ENCODE results near the gene PARD3.
A peak's percentile ranks its signal among the peaks of the same experiment; 100 is the strongest.

PARD3 gene

DNA sequence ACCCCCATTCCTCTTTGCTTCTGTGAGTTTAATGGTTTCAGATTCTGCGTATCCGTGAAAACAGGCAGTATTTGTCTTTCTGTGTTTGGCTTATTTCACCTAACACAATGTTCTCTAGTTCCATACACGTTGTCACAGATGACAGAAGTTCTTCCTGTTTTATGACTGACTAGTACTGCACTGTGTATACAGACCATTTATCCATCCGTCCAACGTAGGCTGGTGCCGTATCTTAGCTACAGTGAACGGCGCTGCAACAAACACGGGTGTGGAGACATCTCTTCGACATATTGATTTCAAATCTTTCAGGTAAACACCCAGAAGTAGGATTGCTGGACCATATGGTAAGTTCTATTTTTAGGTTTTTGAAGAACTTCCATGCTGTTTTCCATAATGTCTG lies 181.7 kb downstream of the PARD3 start:
- Histone ChIP-seq H3K4me3 (replicated peaks; ENCODE audit: low read depth, low read length) (no peak overlapping the region), H3K27me3 (replicated peaks; ENCODE audit: control insufficient read depth, insufficient read depth, low read length) (no peaks in the 10 kb centered on the region), H3K36me3 (ENCODE audit: control insufficient read depth, insufficient read depth, low read length) (no peaks in the 10 kb centered on the region)
- no peak for DNase-seq (ENCODE audit: extremely low read depth, insufficient read length)
- TF ChIP-seq, protein P1, sequence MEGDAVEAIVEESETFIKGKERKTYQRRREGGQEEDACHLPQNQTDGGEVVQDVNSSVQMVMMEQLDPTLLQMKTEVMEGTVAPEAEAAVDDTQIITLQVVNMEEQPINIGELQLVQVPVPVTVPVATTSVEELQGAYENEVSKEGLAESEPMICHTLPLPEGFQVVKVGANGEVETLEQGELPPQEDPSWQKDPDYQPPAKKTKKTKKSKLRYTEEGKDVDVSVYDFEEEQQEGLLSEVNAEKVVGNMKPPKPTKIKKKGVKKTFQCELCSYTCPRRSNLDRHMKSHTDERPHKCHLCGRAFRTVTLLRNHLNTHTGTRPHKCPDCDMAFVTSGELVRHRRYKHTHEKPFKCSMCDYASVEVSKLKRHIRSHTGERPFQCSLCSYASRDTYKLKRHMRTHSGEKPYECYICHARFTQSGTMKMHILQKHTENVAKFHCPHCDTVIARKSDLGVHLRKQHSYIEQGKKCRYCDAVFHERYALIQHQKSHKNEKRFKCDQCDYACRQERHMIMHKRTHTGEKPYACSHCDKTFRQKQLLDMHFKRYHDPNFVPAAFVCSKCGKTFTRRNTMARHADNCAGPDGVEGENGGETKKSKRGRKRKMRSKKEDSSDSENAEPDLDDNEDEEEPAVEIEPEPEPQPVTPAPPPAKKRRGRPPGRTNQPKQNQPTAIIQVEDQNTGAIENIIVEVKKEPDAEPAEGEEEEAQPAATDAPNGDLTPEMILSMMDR (IDR thresholded peaks at IDR 0.05; ENCODE audit: insufficient read depth, low read length, poor library complexity, severe bottlenecking), result no peak

DNA sequence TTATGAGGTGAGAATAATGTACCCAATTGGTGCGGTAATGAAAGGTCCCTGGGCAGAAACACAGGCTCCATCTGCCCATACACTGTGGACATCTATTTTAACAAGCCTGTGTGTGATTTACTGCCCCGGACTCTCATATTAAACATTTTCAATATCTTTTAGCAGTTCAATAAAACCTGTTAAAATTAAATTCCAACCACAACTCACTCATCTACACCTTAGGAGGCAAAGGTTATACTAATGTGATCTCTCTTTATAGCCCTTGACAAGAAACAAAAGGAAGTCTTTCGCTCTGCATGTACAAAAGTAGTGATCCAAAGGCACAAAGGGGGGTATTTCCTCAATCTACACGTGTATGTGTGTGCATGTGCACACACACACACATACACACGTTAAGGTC lies 186.0 kb downstream of the PARD3 start:
- Histone ChIP-seq H3K27me3 (replicated peaks; ENCODE audit: control insufficient read depth, insufficient read depth, low read length) (no peaks in the 10 kb centered on the region), H3K4me3 (replicated peaks; ENCODE audit: low read depth, low read length) (no peak overlapping the region), H3K36me3 (ENCODE audit: control insufficient read depth, insufficient read depth, low read length) (no peaks in the 10 kb centered on the region)
- TF ChIP-seq, protein P1 (IDR thresholded peaks at IDR 0.05; ENCODE audit: insufficient read depth, low read length, poor library complexity, severe bottlenecking), result no peak
- no peak for DNase-seq (ENCODE audit: extremely low read depth, insufficient read length)

DNA sequence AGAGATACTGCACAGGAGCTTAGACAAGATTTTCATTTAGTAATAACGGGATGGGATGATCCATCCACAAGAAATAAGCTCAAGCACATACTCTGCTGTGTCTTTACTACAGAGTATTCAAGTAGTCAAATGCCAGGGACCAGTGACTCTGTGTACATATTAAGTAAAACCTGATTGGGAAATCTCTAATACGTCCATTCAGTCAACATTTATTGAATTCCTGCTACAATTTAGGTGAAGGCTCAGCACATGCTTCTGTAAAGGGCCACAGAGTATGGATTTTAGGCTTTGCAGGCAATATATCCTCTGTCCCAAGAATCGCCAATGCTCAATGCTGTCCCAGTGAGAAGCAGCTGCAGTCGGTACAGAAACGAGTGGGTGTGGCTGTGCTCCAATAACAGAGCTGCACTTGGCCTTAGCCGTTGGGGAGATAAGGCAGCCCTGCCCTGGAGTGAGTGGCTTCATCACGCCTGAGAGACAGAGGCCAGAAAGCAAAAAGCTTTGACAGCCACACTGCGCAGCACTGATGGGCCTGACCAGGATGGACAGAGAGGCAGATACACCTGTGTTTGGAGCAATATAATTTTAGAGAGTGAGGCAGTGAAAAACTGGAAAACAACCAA lies 186.8 kb downstream of the PARD3 start:
- no peaks in the 10 kb centered on the region for H3K27me3 ChIP-seq (replicated peaks; ENCODE audit: control insufficient read depth, insufficient read depth, low read length)
- TF ChIP-seq, protein P1 (IDR thresholded peaks at IDR 0.05; ENCODE audit: insufficient read depth, low read length, poor library complexity, severe bottlenecking), result no peak
- no peaks in the 10 kb centered on the region for H3K36me3 ChIP-seq (ENCODE audit: control insufficient read depth, insufficient read depth, low read length)
- no peak overlapping the region for H3K4me3 ChIP-seq (replicated peaks; ENCODE audit: low read depth, low read length)
- no peak for DNase-seq (ENCODE audit: extremely low read depth, insufficient read length)

DNA sequence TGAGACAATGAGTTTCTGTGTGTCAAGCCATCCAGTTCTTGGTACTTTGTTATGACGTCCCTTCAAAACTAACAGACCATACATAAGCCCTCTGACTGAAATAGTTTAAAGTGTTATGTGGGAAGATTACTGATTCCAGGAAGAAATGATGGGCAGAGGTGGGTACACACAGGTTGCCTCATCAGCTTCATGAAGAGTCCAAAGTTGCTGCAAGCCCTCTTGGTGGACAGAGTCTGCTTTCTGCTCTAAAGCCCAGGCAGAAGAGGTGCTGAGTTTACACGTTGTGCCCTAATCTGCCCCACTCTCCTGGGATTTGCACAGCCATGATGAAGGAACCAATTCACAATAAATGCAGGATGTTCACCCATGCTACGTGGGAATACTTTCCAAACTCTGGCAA lies 187.4 kb downstream of the PARD3 start:
- DNase-seq (ENCODE audit: extremely low read depth, insufficient read length), result no peak

DNA sequence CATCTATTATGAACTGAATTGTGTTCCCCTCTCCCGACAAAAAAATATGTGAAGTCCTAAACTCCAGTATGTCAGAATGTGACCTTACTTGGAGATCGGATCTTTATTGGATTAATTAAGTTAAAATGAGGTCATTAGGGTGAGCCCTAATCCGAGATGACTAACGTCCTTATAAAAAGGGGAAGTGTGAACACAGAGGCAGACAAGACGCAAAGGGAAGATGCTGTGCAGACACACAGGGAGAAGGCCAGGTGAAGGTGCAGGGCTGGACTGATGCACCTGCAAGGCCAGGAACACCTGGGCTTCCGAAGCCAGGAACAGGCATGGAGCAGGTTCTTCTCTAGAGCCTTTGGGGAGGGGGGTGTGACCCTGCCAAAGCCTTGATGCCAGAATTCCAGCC lies 187.8 kb downstream of the PARD3 start:
- peak; percentile 70 for DNase-seq (ENCODE audit: extremely low read depth, insufficient read length)
- Histone ChIP-seq H3K4me3 (replicated peaks; ENCODE audit: low read depth, low read length) (no peak overlapping the region), H3K27me3 (replicated peaks; ENCODE audit: control insufficient read depth, insufficient read depth, low read length) (no peaks in the 10 kb centered on the region)

More for the DNA sequence above, 187.4 kb downstream of the PARD3 start:
- Histone ChIP-seq H3K4me3 (replicated peaks; ENCODE audit: low read depth, low read length) (no peak overlapping the region), H3K27me3 (replicated peaks; ENCODE audit: control insufficient read depth, insufficient read depth, low read length) (no peaks in the 10 kb centered on the region), H3K36me3 (ENCODE audit: control insufficient read depth, insufficient read depth, low read length) (no peaks in the 10 kb centered on the region)
- TF ChIP-seq, protein P1 (IDR thresholded peaks at IDR 0.05; ENCODE audit: insufficient read depth, low read length, poor library complexity, severe bottlenecking), result no peak

More for the DNA sequence above, 187.8 kb downstream of the PARD3 start:
- TF ChIP-seq, protein P1 (IDR thresholded peaks at IDR 0.05; ENCODE audit: insufficient read depth, low read length, poor library complexity, severe bottlenecking), result no peak
- H3K36me3 ChIP-seq (ENCODE audit: control insufficient read depth, insufficient read depth, low read length), result no peaks in the 10 kb centered on the region

All from GM06990 (cell line).